Esophagus squamous epithelium (tissue), 5 donors: ENCODE measurements around the gene CCL18. TPM values are rescaled to one million over a fixed set of nuclear protein-coding genes. Genes with fewer than 3 reads are reported as not detected.

ENCODE experiments used
- DNase-seq: peaks from one replicate; lab custom pipeline; 2025; lab: John Stamatoyannopoulos, UW
- H3K27ac ChIP-seq, 4 donors: fragments of 200-600 bp; sonication (generic); one replicate each; pipeline ENCODE4 v1.5.1; 2016 to 2019; ENCODE audit warnings: mild to moderate bottlenecking in 1 of 4
- H3K27me3 ChIP-seq, 4 donors: fragments of 200-600 bp; sonication (generic); 1 replicate in 3 of 4; 2 replicates in 1 of 4; pipeline versions ENCODE4 v1.5.1 to v1.6.0; 2017 to 2021; ENCODE audit warnings: antibody characterized with exemption in 1 of 4
- H3K36me3 ChIP-seq, 3 donors: fragments of 200-600 bp; sonication (generic); one replicate each; pipeline ENCODE4 v1.5.1; 2016 to 2019
- H3K4me1 ChIP-seq, 3 donors: fragments of 200-600 bp; sonication (generic); one replicate each; pipeline ENCODE4 v1.5.1; 2017 to 2019
- H3K4me3 ChIP-seq, 4 donors: fragments of 200-600 bp; sonication (generic); 1 replicate in 3 of 4; 2 replicates in 1 of 4; pipeline ENCODE4 v1.5.1; 2016 to 2019; ENCODE audit warnings: mild to moderate bottlenecking in 2 of 4, moderate library complexity in 1 of 4
- H3K9me3 ChIP-seq, 3 donors: fragments of 200-600 bp; sonication (generic); one replicate each; pipeline ENCODE4 v1.5.1; 2016 to 2019
- POLR2A ChIP-seq, 4 donors: fragments of 450-650 bp; IDR thresholded peaks; one replicate each; pipeline ENCODE4 v1.6.1; 2017; ENCODE audit warnings: antibody characterized with exemption in 4 of 4, mild to moderate bottlenecking in 4 of 4, moderate library complexity in 3 of 4
- WGBS, 2 donors: methylation state at CpG; one replicate each; pipeline ENCODE4 v1.1.5; 2018; 5-methylcytosine and 5-hydroxymethylcytosine counted together
- intact Hi-C: fragments of 100-400 bp; cut with DNase I; formaldehyde crosslinking; loops from one replicate; pipeline ENCODE4 v1.15.0; 2022
- total RNA-seq, 4 donors: library from RNA; depleted of rRNA; stranded (reverse); fragments of >200 nt; gene quantifications; one replicate each; pipeline ENCODE4 v1.1.0, GENCODE V29; 2016
- TF ChIP-seq, protein P1 (sequence below), 6 experiments: fragments of 450-650 bp in 4 of 6; fragments of 200-600 bp in 2 of 6; sonication (generic) in 2 of 6; IDR thresholded peaks; one replicate each; pipeline ENCODE4 v1.5.1; 2016 to 2019; ENCODE audit warnings: antibody characterized with exemption in 6 of 6, mild to moderate bottlenecking in 4 of 6, moderate library complexity in 4 of 6
- donor health status: DM: yes; HTN: yes; CAD: no.

CCL18 gene
- total RNA-seq, 4 donors from 2014 or later: 0.76 to 2.8 (median 0.92) TPM; not detected in 1

DNA sequence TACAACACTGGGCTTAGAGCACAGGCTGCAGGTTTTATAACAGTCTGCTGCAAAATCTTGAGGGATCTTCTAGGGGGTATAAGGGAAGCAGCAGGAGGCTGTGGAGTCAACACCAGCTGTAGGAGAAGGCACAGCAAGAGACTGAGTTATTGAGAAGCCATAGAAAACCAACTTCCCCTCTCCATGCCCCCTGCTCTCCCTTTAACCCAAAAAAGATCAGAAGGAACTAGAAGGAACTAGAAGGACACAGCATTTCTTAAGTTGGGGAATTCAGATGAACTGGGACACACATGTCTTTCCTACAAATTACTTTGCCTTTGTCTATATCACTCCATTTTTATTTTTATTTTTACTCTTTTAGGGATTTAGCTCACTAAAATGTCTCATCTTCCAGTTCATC lies 6.2 kb upstream of the CCL18 start:
- Histone ChIP-seq H3K9me3 (no peaks in the 10 kb centered on the region), H3K36me3 (no peaks in the 10 kb centered on the region), H3K4me1 (no peaks in the 10 kb centered on the region), H3K4me3 (no peak overlapping the region), H3K27me3 (no peaks in the 10 kb centered on the region), H3K27ac (no peak overlapping the region)
- intact Hi-C loops: no loop called here
- TF ChIP-seq POLR2A (IDR thresholded peaks at IDR 0.05): no peak
- TF ChIP-seq, protein P1, sequence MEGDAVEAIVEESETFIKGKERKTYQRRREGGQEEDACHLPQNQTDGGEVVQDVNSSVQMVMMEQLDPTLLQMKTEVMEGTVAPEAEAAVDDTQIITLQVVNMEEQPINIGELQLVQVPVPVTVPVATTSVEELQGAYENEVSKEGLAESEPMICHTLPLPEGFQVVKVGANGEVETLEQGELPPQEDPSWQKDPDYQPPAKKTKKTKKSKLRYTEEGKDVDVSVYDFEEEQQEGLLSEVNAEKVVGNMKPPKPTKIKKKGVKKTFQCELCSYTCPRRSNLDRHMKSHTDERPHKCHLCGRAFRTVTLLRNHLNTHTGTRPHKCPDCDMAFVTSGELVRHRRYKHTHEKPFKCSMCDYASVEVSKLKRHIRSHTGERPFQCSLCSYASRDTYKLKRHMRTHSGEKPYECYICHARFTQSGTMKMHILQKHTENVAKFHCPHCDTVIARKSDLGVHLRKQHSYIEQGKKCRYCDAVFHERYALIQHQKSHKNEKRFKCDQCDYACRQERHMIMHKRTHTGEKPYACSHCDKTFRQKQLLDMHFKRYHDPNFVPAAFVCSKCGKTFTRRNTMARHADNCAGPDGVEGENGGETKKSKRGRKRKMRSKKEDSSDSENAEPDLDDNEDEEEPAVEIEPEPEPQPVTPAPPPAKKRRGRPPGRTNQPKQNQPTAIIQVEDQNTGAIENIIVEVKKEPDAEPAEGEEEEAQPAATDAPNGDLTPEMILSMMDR (IDR thresholded peaks at IDR 0.05): no peak
- no peak for DNase-seq

DNA sequence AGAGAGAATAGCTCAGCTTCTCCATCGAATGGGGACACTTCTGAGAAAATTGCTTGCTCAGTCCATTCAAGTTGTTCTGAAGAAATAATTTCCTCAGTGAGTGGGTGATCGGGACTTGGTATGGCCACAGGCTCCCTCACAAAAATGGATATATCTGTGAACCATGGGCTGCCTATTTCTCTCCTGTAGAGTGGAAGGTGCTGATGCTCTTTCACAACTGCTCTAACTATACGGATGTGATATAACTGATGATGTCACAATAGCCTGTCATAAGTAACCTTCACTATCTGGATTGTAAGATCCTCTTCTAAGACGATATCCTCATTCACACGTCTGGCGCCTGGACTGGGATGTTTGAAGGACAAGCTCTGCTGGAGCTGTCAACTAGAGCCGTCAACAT lies 4.7 kb upstream of the CCL18 start:
- H3K27me3 ChIP-seq: no peaks in the 10 kb centered on the region
- intact Hi-C loops: no loop called here
- H3K4me1 ChIP-seq: no peaks in the 10 kb centered on the region
- no peak overlapping the region for H3K27ac ChIP-seq
- H3K9me3 ChIP-seq: no peaks in the 10 kb centered on the region
- TF ChIP-seq POLR2A (IDR thresholded peaks at IDR 0.05): no peak
- TF ChIP-seq, protein P1 (IDR thresholded peaks at IDR 0.05): no peak
- no peaks in the 10 kb centered on the region for H3K36me3 ChIP-seq
- H3K4me3 ChIP-seq: no peak overlapping the region
- 74 to 75% methylated on average over 7 of the region's 7 CpGs for WGBS, 2 donors
- no peak for DNase-seq

DNA sequence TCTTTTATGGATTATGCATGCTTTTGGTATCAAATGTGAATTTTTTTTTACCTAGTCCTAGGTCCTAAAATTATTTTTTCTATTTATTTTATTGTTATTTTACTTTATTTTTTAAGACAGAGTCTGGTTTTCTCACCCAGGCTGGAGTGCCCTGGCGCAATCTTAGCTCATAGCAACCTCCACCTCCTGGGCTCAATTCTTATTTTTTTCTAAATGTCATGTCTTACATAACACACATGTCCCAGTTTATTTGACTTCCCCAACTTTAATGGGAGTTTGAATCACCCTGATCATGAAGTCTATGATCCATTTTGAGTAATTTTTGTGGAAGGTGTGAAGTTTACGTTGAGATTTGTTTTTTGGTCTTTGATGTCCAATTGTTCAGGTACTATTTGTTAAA lies 3.3 kb upstream of the CCL18 start:
- no peaks in the 10 kb centered on the region for H3K27me3 ChIP-seq
- no peak for DNase-seq
- no peak overlapping the region for H3K4me3 ChIP-seq
- TF ChIP-seq, protein P1 (IDR thresholded peaks at IDR 0.05): no peak
- no peak for TF ChIP-seq POLR2A (IDR thresholded peaks at IDR 0.05)
- no peak overlapping the region for H3K27ac ChIP-seq
- H3K9me3 ChIP-seq: no peaks in the 10 kb centered on the region
- no peaks in the 10 kb centered on the region for H3K4me1 ChIP-seq
- intact Hi-C loops: no loop called here
- no peaks in the 10 kb centered on the region for H3K36me3 ChIP-seq
- WGBS, 2 donors: 63 to 81% methylated on average over 2 of the region's 2 CpGs

DNA sequence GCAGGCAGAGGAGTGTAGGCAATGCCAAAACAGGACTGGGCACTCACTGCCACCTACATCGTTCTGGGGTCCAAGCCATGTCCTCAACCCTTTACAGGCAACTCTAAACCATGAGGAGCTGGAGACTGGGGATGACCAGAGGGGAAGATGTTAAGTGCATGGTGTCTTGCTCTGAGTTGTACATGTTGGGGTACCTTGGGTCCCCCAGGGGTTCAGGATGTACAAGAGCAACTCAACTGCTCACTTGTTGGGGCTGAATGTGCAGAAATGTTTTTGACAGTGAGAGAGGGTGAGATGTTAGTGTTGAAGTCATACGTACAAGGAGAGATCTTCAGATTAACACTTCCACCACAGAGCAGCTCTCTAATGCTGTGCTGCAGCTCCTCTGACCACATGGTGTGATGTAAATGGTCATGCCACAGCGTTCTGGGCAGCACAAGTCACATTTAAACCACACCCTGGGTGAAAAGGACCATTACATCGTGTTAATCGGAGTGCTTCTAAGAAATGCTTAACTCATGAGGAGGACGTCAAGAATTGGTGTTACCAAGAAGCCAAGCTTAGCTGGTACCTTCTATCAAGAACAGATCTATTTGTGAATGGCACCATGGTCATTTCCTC lies 2.4 kb downstream of the CCL18 start:
- Histone ChIP-seq H3K27me3 (no peaks in the 10 kb centered on the region), H3K9me3 (no peaks in the 10 kb centered on the region), H3K4me3 (no peak overlapping the region), H3K4me1 (no peaks in the 10 kb centered on the region), H3K27ac (peak overlapping the region in 2 of 4 donors; percentile 10 to 14), H3K36me3 (no peaks in the 10 kb centered on the region)
- no peak for DNase-seq
- peak in 1 of 4 donors; percentile 19 for TF ChIP-seq POLR2A (IDR thresholded peaks at IDR 0.05)
- TF ChIP-seq, protein P1 (IDR thresholded peaks at IDR 0.05): no peak
- intact Hi-C loops: no loop called here
- WGBS, 2 donors: 72 to 85% methylated on average over 6 of the region's 6 CpGs

DNA sequence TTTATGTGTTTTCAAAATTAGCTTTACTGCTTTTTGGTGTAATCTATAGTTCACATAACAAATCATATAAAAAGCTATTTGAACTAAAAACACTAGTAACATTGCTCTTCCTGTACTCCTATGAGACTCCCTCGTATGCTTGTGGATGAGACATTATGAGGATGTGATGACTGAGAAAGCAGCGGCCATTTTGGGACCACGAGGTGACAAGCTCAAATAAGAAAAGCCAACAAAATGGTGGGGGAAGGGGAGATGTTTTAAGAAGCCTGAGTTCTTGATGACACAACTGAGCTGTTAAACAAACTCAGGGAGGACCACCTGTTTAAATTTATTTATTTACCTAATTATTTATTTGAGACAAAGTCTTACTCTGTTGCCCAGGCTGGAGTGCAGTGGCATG lies 4.5 kb downstream of the CCL18 start:
- Histone ChIP-seq H3K27ac (no peak overlapping the region), H3K4me3 (no peak overlapping the region), H3K36me3 (no peaks in the 10 kb centered on the region), H3K4me1 (no peaks in the 10 kb centered on the region), H3K27me3 (no peaks in the 10 kb centered on the region), H3K9me3 (no peaks in the 10 kb centered on the region)
- no peak for TF ChIP-seq POLR2A (IDR thresholded peaks at IDR 0.05)
- TF ChIP-seq, protein P1 (IDR thresholded peaks at IDR 0.05): no peak
- WGBS, 2 donors: 54 to 62% methylated on average over 3 of the region's 3 CpGs
- no peak for DNase-seq
- intact Hi-C loops: no loop called here
